ENCODE results near the gene SH3BP4.

SH3BP4 gene

DNA sequence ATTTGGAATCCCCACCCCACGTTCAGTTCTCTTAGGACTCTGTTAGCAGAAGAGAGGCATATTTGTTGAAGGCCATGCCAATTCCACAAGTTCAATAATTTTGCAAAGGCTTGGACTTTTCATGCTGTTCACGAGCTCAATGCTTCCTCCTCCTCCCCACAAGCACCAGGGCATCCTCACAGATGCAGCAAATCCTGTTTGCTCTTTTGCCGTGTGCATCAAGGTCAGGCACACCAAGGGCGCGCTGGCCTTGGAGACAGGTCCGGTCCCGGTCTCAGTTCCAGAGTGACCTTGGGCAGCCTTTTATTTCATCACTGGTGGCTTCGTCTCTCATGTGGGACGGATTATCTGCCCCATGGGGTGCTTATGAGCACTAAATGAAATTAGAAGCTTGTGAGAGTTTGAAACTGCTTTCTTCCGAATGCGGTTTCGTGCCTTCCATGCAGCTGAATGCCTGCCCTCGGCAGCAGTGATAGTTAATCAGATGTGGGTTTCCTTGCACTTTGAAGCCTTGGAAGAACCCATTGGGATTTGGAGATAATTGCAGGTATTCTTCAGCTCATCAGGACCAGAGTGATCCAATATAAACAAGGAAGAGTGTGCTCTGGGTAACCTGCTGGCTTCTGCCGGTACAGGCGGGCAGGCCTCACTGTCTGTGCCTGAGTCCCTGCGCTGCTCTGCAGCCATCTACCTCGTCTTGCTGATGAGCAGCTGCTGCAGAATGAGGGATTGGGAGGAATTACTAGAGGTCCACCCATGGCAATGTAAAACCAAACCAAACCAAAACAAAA lies 140.8 kb downstream of the SH3BP4 start:
- Mint-ChIP-seq H3K9me3 (no peaks in the 10 kb centered on the region), H3K4me1 (no peaks in the 10 kb centered on the region), H3K4me3 (no peak overlapping the region), H3K27ac (no peak overlapping the region), H3K36me3 (no peaks in the 10 kb centered on the region)
- no peak for DNase-seq (ENCODE audit: low spot score in 2 of 2)
- ATAC-seq: no peak

DNA sequence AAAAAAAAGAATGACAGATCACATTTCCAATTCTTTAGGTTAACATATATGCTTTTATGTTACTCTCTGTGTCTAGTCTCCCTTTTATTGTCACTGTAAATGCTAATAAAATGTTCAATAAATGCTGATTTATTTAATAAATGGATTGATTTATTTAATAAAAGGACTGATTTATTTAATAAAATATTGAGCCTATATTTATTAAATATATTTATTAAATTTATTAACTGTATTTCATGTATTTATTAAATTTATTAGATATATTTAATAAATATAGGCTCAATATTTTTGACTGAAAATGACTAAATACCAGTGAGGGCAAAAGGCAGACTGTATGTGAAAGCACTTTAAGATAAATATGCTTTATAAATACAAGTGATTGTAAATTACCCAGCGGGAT lies 142.6 kb downstream of the SH3BP4 start:
- Mint-ChIP-seq H3K36me3 (no peaks in the 10 kb centered on the region), H3K4me1 (no peaks in the 10 kb centered on the region), H3K27ac (no peak overlapping the region), H3K4me3 (no peak overlapping the region), H3K9me3 (no peaks in the 10 kb centered on the region)
- ATAC-seq: no peak
- DNase-seq (ENCODE audit: low spot score in 2 of 2): no peak

DNA sequence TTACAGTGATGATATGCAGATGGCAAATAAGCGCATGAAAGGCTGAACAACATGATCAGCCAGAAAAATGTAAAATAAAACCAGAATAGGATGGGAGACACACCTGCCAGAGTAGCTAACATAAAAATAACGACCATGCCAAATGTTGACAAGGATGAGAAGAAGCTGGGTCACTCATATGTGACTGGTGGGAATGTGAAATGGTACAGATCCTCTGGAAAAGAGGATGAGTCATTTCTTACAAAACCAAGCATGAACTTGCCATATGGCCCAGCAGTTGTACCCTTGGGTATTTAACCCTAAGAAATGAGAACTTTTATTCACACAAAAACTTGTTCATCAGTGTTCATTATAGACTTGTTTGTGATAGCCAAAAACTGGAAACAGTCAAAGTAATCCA lies 143.8 kb downstream of the SH3BP4 start:
- ATAC-seq (no peak), DNase-seq (ENCODE audit: low spot score in 2 of 2) (no peak)
- Mint-ChIP-seq H3K27ac (no peak overlapping the region), H3K9me3 (no peaks in the 10 kb centered on the region), H3K4me1 (no peaks in the 10 kb centered on the region), H3K4me3 (no peak overlapping the region), H3K36me3 (no peaks in the 10 kb centered on the region)

- no peaks in the 10 kb centered on the region for H3K4me1 Mint-ChIP-seq
- no peaks in the 10 kb centered on the region for H3K36me3 Mint-ChIP-seq
- H3K4me3 Mint-ChIP-seq: no peak overlapping the region
- no peaks in the 10 kb centered on the region for H3K9me3 Mint-ChIP-seq
- ATAC-seq (no peak), DNase-seq (ENCODE audit: low spot score in 2 of 2) (no peak)
- no peak overlapping the region for H3K27ac Mint-ChIP-seq
Observed at GRCh38 chr2:235096447-235096846, 144.6 kb downstream of the SH3BP4 start.

DNA sequence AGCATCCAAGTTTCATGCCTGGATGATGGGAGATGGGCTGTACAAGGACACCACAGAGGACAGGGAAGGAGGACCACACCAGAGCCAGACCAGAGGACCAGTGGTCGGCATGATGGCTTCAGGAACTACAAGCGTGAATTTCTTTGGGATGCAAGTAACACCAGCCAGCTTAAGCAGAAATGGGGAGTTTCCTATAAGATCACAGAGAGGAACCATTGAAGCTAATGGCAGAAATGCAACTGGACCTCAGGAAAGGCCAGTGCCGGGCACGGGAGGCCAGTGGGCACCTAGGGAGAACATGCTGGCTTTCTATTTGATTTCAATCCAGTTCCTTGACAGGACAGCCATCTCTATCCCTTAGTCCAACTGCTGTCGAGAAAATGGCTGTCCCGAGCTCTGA lies 145.4 kb downstream of the SH3BP4 start:
- no peaks in the 10 kb centered on the region for H3K4me1 Mint-ChIP-seq
- no peaks in the 10 kb centered on the region for H3K36me3 Mint-ChIP-seq
- H3K4me3 Mint-ChIP-seq: no peak overlapping the region
- ATAC-seq: no peak
- DNase-seq (ENCODE audit: low spot score in 2 of 2): no peak
- H3K9me3 Mint-ChIP-seq: no peaks in the 10 kb centered on the region
- H3K27ac Mint-ChIP-seq: no peak overlapping the region

DNA sequence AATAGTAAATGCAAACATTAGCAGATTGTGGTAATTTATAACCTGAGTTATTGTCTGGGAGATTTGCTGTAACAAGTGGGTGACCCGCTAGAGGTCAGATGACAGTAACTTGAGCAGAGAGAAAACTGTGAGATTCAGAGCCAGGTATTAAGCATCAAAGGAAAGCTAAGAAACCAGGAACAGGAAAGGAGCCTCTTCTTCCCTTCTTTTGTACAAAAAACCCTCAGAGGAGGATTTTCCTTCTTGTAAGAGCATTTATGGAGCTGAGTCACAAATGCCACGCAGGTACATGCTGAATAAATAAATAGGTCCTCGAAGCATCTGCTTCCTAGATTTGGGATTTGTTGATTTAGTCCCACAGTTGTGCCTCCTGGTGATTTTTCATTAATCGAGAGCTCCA lies 146.5 kb downstream of the SH3BP4 start:
- H3K4me3 Mint-ChIP-seq: no peak overlapping the region
- no peaks in the 10 kb centered on the region for H3K36me3 Mint-ChIP-seq
- ATAC-seq: no peak
- H3K27ac Mint-ChIP-seq: no peak overlapping the region
- H3K4me1 Mint-ChIP-seq: no peaks in the 10 kb centered on the region
- H3K9me3 Mint-ChIP-seq: no peaks in the 10 kb centered on the region
- no peak for DNase-seq (ENCODE audit: low spot score in 2 of 2)

DNA sequence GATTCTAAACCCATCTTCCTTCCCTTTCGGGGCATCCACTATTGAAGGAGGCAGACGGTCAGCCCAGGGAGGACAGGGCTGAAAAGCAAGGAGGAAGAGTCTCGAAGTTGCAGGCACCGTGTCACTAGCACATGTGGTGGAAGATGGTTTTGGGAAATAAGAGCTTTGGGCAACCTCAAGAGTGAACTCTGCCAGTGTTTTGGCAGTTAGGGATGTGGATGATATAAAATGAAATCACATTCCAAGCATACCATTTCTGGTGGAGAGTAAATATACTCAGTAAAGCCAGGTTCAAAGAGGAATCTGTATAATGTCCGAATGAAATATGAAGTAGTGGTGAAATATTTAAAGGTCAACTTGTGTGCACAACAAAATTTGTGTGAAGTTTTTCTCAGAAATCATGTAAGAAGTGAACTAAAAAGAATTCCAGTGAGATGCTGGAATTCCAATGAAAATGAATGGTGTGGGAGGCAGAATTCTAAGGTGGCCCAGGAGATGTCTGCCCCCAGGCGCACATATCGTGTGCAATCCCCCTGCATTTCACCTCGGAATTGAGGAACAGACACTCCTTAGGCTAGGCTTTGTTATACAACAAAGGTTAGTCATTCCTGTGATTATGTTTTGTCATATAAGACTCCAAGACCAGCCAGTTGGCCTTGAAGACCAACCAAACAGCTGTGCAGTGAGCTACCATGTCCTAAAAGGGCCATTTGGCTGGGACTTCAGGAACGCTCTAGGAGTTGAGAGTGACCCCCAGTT lies 147.1 kb downstream of the SH3BP4 start:
- no peak for ATAC-seq

DNA sequence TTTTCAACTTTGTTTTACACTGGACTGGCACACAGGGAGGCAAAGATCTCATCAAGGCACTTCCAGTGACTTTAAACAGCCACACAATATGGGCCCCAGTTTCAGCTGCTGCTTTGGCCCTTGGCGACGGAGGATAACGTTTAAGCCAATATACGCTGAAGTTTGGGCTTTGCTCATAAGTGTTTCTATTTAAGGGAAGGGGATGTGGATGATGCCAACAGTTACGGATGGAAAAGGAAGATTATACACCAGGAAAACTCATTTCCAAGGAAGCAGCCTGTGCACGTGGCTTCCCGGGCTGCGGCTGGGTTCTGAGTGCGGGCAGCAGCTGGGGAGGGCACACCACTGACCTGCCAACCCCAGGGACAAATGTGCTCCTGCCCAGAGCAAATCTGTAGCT lies 151.1 kb downstream of the SH3BP4 start:
- no peaks in the 10 kb centered on the region for H3K4me1 Mint-ChIP-seq
- no peaks in the 10 kb centered on the region for H3K36me3 Mint-ChIP-seq
- DNase-seq (ENCODE audit: low spot score in 2 of 2) (no peak), ATAC-seq (no peak)
- H3K9me3 Mint-ChIP-seq: no peaks in the 10 kb centered on the region
- H3K27ac Mint-ChIP-seq: no peak overlapping the region
- H3K4me3 Mint-ChIP-seq: no peak overlapping the region

More for the DNA sequence above, 147.1 kb downstream of the SH3BP4 start:
- Mint-ChIP-seq H3K36me3 (no peaks in the 10 kb centered on the region), H3K9me3 (no peaks in the 10 kb centered on the region), H3K4me1 (no peaks in the 10 kb centered on the region), H3K27ac (no peak overlapping the region), H3K4me3 (no peak overlapping the region)
- no peak for DNase-seq (ENCODE audit: low spot score in 2 of 2)
